ENCODE measurements around the gene MTARC2.
A peak's percentile ranks its signal among the peaks of the same experiment; 100 is the strongest.

Gene MTARC2

DNA sequence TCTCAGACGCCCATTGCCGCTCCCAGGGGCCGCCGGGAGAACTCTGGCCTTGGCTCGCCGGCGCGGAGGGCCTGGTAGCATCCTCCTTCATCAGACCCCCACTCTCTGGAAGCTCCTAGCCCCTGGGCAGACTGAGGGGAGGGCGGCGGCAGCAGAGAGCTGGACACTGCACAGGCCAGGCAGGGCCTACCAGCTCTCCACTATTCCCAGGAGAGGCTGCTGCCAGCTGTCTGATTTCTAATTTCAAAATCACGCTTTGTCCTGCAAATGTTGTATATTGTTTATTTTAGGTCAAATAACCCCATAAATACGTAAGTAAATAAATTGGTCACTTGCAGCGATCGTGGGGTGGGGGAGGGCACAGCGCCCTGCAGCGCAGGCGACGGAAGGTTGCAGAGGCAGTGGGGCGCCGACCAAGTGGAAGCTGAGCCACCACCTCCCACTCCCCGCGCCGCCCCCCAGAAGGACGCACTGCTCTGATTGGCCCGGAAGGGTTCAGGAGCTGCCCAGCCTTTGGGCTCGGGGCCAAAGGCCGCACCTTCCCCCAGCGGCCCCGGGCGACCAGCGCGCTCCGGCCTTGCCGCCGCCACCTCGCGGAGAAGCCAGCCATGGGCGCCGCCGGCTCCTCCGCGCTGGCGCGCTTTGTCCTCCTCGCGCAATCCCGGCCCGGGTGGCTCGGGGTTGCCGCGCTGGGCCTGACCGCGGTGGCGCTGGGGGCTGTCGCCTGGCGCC lies 38.4 kb downstream of the MTARC2 start, which contains the start of gene MTARC1:
Gene MTARC1 (plus strand): TSS at position 577 of the 732 bp plus-strand sequence. CDS start 32 bp downstream, at position 609.
- Histone ChIP-seq H3K4me2 (ENCODE audit: low read length, poor library complexity, severe bottlenecking) (peak within 1 kb of the TSS; percentile 99), H3K79me1 (replicated peaks; ENCODE audit: low read length, poor library complexity, severe bottlenecking) (peaks cover 2% of the 10 kb centered on the region), H3K9me3 (ENCODE audit: control insufficient read depth, low read length) (no peaks in the 10 kb centered on the region), H3K27me3 (ENCODE audit: control insufficient read depth in 1 of 2, insufficient read depth in 1 of 2, low read length in 2 of 2) (peaks cover 0 to 5% of the 10 kb centered on the region in 2 experiments), H3K36me3 (ENCODE audit: control insufficient read depth in 1 of 2, insufficient read depth in 2 of 2, low read depth in 1 of 2, low read length in 2 of 2) (no peaks in the 10 kb centered on the region), H3K4me3 (ENCODE audit: insufficient read depth in 1 of 2, low read depth in 1 of 2, low read length in 2 of 2) (peak within 1 kb of the TSS; percentile 70 to 71), H4K8ac (ENCODE audit: low read length) (peak within 1 kb of the TSS; percentile 97), H3K18ac (ENCODE audit: low read depth in 1 of 2, low read length in 2 of 2) (peak within 1 kb of the TSS; percentile 52 to 84), H3K14ac (ENCODE audit: low read length in 2 of 2) (peak within 1 kb of the TSS in 1 of 2 experiments; percentile 87), H2AFZ (ENCODE audit: low read depth, low read length) (peak within 1 kb of the TSS; percentile 33), H3K4me1 (ENCODE audit: control insufficient read depth, insufficient read depth, low read depth, low read length) (peaks cover 12% of the 10 kb centered on the region), H3K4ac (ENCODE audit: low read depth in 1 of 2, low read length in 2 of 2) (peak within 1 kb of the TSS; percentile 42 to 71), H2BK12ac (ENCODE audit: low read length in 2 of 2) (peak within 1 kb of the TSS in 1 of 2 experiments; percentile 77), H2AK5ac (ENCODE audit: low read length, severe bottlenecking) (no peak within 1 kb of the TSS), H3K27ac (ENCODE audit: low read length, poor library complexity, severe bottlenecking) (no peak within 1 kb of the TSS), H2BK5ac (ENCODE audit: low read depth, low read length, poor library complexity, severe bottlenecking) (no peak within 1 kb of the TSS), H4K91ac (ENCODE audit: low read length) (no peak within 1 kb of the TSS), H2BK15ac (ENCODE audit: low read depth, poor library complexity, severe bottlenecking) (peak within 1 kb of the TSS; percentile 75), H3K23ac (ENCODE audit: low read length in 2 of 2) (peak within 1 kb of the TSS in 1 of 2 experiments; percentile 85), H2BK120ac (ENCODE audit: low read depth, low read length) (no peak within 1 kb of the TSS), H3K9ac (ENCODE audit: low read length) (peak within 1 kb of the TSS; percentile 42)
- WGBS: 3% methylated on average over 39 of the region's 56 CpGs
- DNase-seq: peak; percentile 65

DNA sequence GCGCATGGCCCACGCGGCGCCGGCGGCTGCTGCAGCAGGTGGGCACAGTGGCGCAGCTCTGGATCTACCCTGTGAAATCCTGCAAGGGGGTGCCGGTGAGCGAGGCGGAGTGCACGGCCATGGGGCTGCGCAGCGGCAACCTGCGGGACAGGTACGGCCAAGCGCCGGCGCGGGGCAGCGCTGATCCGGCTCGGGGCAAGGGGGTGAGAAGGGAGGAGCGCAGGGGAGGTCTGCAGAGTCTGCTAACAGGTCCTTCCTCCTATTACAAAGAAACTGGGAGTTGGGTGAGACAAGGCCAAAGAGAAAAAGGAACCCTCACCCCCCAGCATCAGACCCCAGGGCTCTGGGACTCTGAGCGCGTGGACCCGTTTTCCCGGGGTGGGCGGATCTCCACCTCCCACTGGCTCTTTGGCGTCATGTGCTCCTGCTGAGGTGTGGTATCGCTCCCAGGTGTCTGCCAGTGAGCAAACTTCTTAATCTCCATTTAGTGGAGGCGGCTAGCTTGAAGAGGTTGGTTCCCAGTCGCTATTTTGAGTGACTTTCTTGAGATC lies 39.0 kb downstream of the MTARC2 start:
- DNase-seq: no peak
- Histone ChIP-seq H2AFZ (ENCODE audit: low read depth, low read length) (peak overlapping the region; percentile 33), H3K27me3 (ENCODE audit: control insufficient read depth in 1 of 2, insufficient read depth in 1 of 2, low read length in 2 of 2) (peaks cover 0 to 5% of the 10 kb centered on the region in 2 experiments), H3K36me3 (ENCODE audit: control insufficient read depth in 1 of 2, insufficient read depth in 2 of 2, low read depth in 1 of 2, low read length in 2 of 2) (no peaks in the 10 kb centered on the region), H3K18ac (ENCODE audit: low read depth in 1 of 2, low read length in 2 of 2) (peak overlapping the region; percentile 52 to 84), H3K79me1 (replicated peaks; ENCODE audit: low read length, poor library complexity, severe bottlenecking) (peaks cover 2% of the 10 kb centered on the region), H4K8ac (ENCODE audit: low read length) (peak overlapping the region; percentile 97), H3K9me3 (ENCODE audit: control insufficient read depth, low read length) (no peaks in the 10 kb centered on the region), H3K4ac (ENCODE audit: low read depth in 1 of 2, low read length in 2 of 2) (peak overlapping the region; percentile 42 to 71), H2BK5ac (ENCODE audit: low read depth, low read length, poor library complexity, severe bottlenecking) (no peak overlapping the region), H2BK15ac (ENCODE audit: low read depth, poor library complexity, severe bottlenecking) (no peak overlapping the region), H2BK120ac (ENCODE audit: low read depth, low read length) (no peak overlapping the region), H3K27ac (ENCODE audit: low read length, poor library complexity, severe bottlenecking) (no peak overlapping the region), H3K4me1 (ENCODE audit: control insufficient read depth, insufficient read depth, low read depth, low read length) (peaks cover 12% of the 10 kb centered on the region), H3K9ac (ENCODE audit: low read length) (peak overlapping the region; percentile 42), H4K91ac (ENCODE audit: low read length) (no peak overlapping the region), H3K4me2 (ENCODE audit: low read length, poor library complexity, severe bottlenecking) (peak overlapping the region; percentile 99), H2AK5ac (ENCODE audit: low read length, severe bottlenecking) (no peak overlapping the region), H3K4me3 (ENCODE audit: insufficient read depth in 1 of 2, low read depth in 1 of 2, low read length in 2 of 2) (peak overlapping the region; percentile 70 to 71), H2BK12ac (ENCODE audit: low read length in 2 of 2) (no peak overlapping the region), H3K23ac (ENCODE audit: low read length in 2 of 2) (peak overlapping the region in 1 of 2 experiments; percentile 85), H3K14ac (ENCODE audit: low read length in 2 of 2) (peak overlapping the region in 1 of 2 experiments; percentile 87)
- WGBS: 12% methylated on average over 11 of the region's 32 CpGs

DNA sequence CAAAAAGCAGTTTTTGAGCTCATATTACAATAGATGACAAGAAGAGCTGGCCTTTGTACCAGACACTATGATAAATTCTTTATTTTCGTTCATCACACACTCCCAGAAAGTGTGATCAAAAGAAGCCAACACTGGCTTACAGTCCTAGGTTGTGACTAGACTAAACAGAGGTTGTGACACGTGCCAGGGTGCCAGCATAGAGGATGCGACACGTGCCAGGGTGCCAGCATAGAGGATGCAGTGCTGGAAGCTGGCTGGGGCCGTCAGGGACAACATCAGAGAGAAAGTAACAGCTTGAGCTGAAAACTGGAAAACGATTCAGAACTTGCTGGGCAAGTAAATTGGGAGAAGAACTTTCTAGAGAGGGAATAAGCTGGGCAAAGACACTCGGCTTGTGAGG lies 40.8 kb downstream of the MTARC2 start:
- Histone ChIP-seq H3K14ac (ENCODE audit: low read length in 2 of 2) (no peak overlapping the region), H3K9ac (ENCODE audit: low read length) (no peak overlapping the region), H3K36me3 (ENCODE audit: control insufficient read depth in 1 of 2, insufficient read depth in 2 of 2, low read depth in 1 of 2, low read length in 2 of 2) (no peaks in the 10 kb centered on the region), H3K4me1 (ENCODE audit: control insufficient read depth, insufficient read depth, low read depth, low read length) (peaks cover 12% of the 10 kb centered on the region), H2AK5ac (ENCODE audit: low read length, severe bottlenecking) (no peak overlapping the region), H3K18ac (ENCODE audit: low read depth in 1 of 2, low read length in 2 of 2) (no peak overlapping the region), H2BK120ac (ENCODE audit: low read depth, low read length) (no peak overlapping the region), H4K8ac (ENCODE audit: low read length) (no peak overlapping the region), H3K4ac (ENCODE audit: low read depth in 1 of 2, low read length in 2 of 2) (no peak overlapping the region), H3K4me2 (ENCODE audit: low read length, poor library complexity, severe bottlenecking) (no peak overlapping the region), H3K4me3 (ENCODE audit: insufficient read depth in 1 of 2, low read depth in 1 of 2, low read length in 2 of 2) (no peak overlapping the region), H2BK5ac (ENCODE audit: low read depth, low read length, poor library complexity, severe bottlenecking) (no peak overlapping the region), H3K27ac (ENCODE audit: low read length, poor library complexity, severe bottlenecking) (no peak overlapping the region), H3K79me1 (replicated peaks; ENCODE audit: low read length, poor library complexity, severe bottlenecking) (peaks cover 2% of the 10 kb centered on the region), H3K23ac (ENCODE audit: low read length in 2 of 2) (no peak overlapping the region), H3K27me3 (ENCODE audit: control insufficient read depth in 1 of 2, insufficient read depth in 1 of 2, low read length in 2 of 2) (peaks cover 0 to 5% of the 10 kb centered on the region in 2 experiments), H2BK15ac (ENCODE audit: low read depth, poor library complexity, severe bottlenecking) (no peak overlapping the region), H3K9me3 (ENCODE audit: control insufficient read depth, low read length) (no peaks in the 10 kb centered on the region), H2AFZ (ENCODE audit: low read depth, low read length) (no peak overlapping the region), H2BK12ac (ENCODE audit: low read length in 2 of 2) (peak overlapping the region in 1 of 2 experiments; percentile 86), H4K91ac (ENCODE audit: low read length) (no peak overlapping the region)
- WGBS: 97% methylated on average over 7 of the region's 7 CpGs
- DNase-seq: no peak

DNA sequence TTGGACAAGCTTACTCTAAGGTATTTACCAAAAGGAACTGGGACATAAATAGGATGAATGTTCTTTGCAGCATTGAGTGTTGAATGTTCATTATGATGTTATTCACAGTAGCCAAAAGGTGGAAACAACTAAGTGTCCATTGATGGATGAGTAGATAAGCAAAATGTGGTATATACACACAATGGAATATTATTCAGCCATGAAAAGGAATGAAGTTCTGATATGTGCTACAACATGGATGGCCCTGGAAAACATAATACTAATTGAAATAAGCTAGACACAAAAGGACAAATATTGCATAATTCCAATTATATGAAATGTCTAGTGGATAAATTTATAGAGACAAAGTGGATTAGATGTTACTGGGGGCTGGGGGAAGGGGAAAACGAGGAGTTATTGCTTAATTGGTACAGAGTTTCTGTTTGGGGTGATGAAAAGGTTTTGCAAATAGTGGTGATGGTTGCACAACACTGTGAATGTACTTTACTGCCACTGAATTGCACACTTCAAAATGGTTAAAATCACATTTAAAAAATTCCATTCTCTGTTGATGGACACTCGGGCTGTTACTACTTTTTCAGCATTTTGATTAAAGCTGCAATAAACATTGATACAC lies 41.5 kb downstream of the MTARC2 start:
- Histone ChIP-seq H3K27ac (ENCODE audit: low read length, poor library complexity, severe bottlenecking) (no peak overlapping the region), H4K8ac (ENCODE audit: low read length) (no peak overlapping the region)
- WGBS: 79% methylated on average over 1 of the region's 2 CpGs

More for the DNA sequence above, 41.5 kb downstream of the MTARC2 start:
- Histone ChIP-seq H3K9ac (ENCODE audit: low read length) (no peak overlapping the region), H3K4me3 (ENCODE audit: insufficient read depth in 1 of 2, low read depth in 1 of 2, low read length in 2 of 2) (no peak overlapping the region), H3K23ac (ENCODE audit: low read length in 2 of 2) (no peak overlapping the region), H2AK5ac (ENCODE audit: low read length, severe bottlenecking) (no peak overlapping the region), H4K91ac (ENCODE audit: low read length) (no peak overlapping the region), H3K4ac (ENCODE audit: low read depth in 1 of 2, low read length in 2 of 2) (no peak overlapping the region), H3K4me2 (ENCODE audit: low read length, poor library complexity, severe bottlenecking) (no peak overlapping the region), H3K27me3 (ENCODE audit: control insufficient read depth in 1 of 2, insufficient read depth in 1 of 2, low read length in 2 of 2) (peaks cover 0 to 5% of the 10 kb centered on the region in 2 experiments), H2BK15ac (ENCODE audit: low read depth, poor library complexity, severe bottlenecking) (no peak overlapping the region), H3K14ac (ENCODE audit: low read length in 2 of 2) (no peak overlapping the region), H3K9me3 (ENCODE audit: control insufficient read depth, low read length) (no peaks in the 10 kb centered on the region), H2BK120ac (ENCODE audit: low read depth, low read length) (no peak overlapping the region), H2BK12ac (ENCODE audit: low read length in 2 of 2) (no peak overlapping the region), H2BK5ac (ENCODE audit: low read depth, low read length, poor library complexity, severe bottlenecking) (no peak overlapping the region), H3K36me3 (ENCODE audit: control insufficient read depth in 1 of 2, insufficient read depth in 2 of 2, low read depth in 1 of 2, low read length in 2 of 2) (no peaks in the 10 kb centered on the region), H3K4me1 (ENCODE audit: control insufficient read depth, insufficient read depth, low read depth, low read length) (peaks cover 12% of the 10 kb centered on the region), H3K79me1 (replicated peaks; ENCODE audit: low read length, poor library complexity, severe bottlenecking) (peaks cover 2% of the 10 kb centered on the region), H3K18ac (ENCODE audit: low read depth in 1 of 2, low read length in 2 of 2) (no peak overlapping the region), H2AFZ (ENCODE audit: low read depth, low read length) (no peak overlapping the region)
- DNase-seq: no peak

Data from mesenchymal stem cell (in vitro differentiated cells and primary cell).